ENCODE data around the gene FXYD7.

The FXYD7 gene

GRCh38 chr19:35171730-35172129 lies 28.7 kb downstream of the FXYD7 start:
- no peak overlapping the region for H3K9ac ChIP-seq (ENCODE audit: low read length in 5 of 5)
- no peak overlapping the region for H3K4me3 ChIP-seq (ENCODE audit: low read depth in 1 of 5, low read length in 5 of 5)
- H3K36me3 ChIP-seq (ENCODE audit: control insufficient read depth in 5 of 5, insufficient read depth in 5 of 5, low read length in 5 of 5), result peaks cover 0 to 20% (median 14%) of the 10 kb centered on the region in 5 donors
- no peak overlapping the region for H3K27ac ChIP-seq (ENCODE audit: low read depth, low read length)
- peaks cover 0 to 1% (median under 1%) of the 10 kb centered on the region in 5 donors for H3K9me3 ChIP-seq (ENCODE audit: control insufficient read depth in 5 of 5, low read length in 5 of 5)
- no peaks in the 10 kb centered on the region for H3K27me3 ChIP-seq (ENCODE audit: control insufficient read depth in 5 of 5, insufficient read depth in 4 of 5, low read length in 5 of 5)
- peaks cover 0 to 23% (median 20%) of the 10 kb centered on the region in 5 donors for H3K4me1 ChIP-seq (ENCODE audit: control insufficient read depth in 5 of 5, insufficient read depth in 5 of 5, low read length in 5 of 5)

- H3K4me3 ChIP-seq (ENCODE audit: low read depth in 1 of 5, low read length in 5 of 5), result no peak overlapping the region
- H3K36me3 ChIP-seq (ENCODE audit: control insufficient read depth in 5 of 5, insufficient read depth in 5 of 5, low read length in 5 of 5), result peaks cover 0 to 9% (median 5%) of the 10 kb centered on the region in 5 donors
- H3K9me3 ChIP-seq (ENCODE audit: control insufficient read depth in 5 of 5, low read length in 5 of 5), result no peaks in the 10 kb centered on the region
- H3K9ac ChIP-seq (ENCODE audit: low read length in 5 of 5), result no peak overlapping the region
- no peaks in the 10 kb centered on the region for H3K27me3 ChIP-seq (ENCODE audit: control insufficient read depth in 5 of 5, insufficient read depth in 4 of 5, low read length in 5 of 5)
- peaks cover 0 to 29% (median 18%) of the 10 kb centered on the region in 5 donors for H3K4me1 ChIP-seq (ENCODE audit: control insufficient read depth in 5 of 5, insufficient read depth in 5 of 5, low read length in 5 of 5)
- H3K27ac ChIP-seq (ENCODE audit: low read depth, low read length), result no peak overlapping the region
Observed at GRCh38 chr19:35174226-35174625, 31.2 kb downstream of the FXYD7 start.

- Histone ChIP-seq H3K36me3 (ENCODE audit: control insufficient read depth in 5 of 5, insufficient read depth in 5 of 5, low read length in 5 of 5) (no peaks in the 10 kb centered on the region), H3K4me3 (ENCODE audit: low read depth in 1 of 5, low read length in 5 of 5) (peak overlapping the region in 1 of 5 donors; percentile 28), H3K9me3 (ENCODE audit: control insufficient read depth in 5 of 5, low read length in 5 of 5) (no peaks in the 10 kb centered on the region), H3K27ac (ENCODE audit: low read depth, low read length) (no peak overlapping the region), H3K4me1 (ENCODE audit: control insufficient read depth in 5 of 5, insufficient read depth in 5 of 5, low read length in 5 of 5) (peaks cover 0 to 20% (median 14%) of the 10 kb centered on the region in 5 donors), H3K27me3 (ENCODE audit: control insufficient read depth in 5 of 5, insufficient read depth in 4 of 5, low read length in 5 of 5) (no peaks in the 10 kb centered on the region), H3K9ac (ENCODE audit: low read length in 5 of 5) (no peak overlapping the region)
Observed at GRCh38 chr19:35176181-35176570, 33.1 kb downstream of the FXYD7 start.

GRCh38 chr19:35177377-35178274 lies 34.6 kb downstream of the FXYD7 start:
- Histone ChIP-seq H3K4me1 (ENCODE audit: control insufficient read depth in 5 of 5, insufficient read depth in 5 of 5, low read length in 5 of 5) (peaks cover 0 to 20% (median 3%) of the 10 kb centered on the region in 5 donors), H3K9me3 (ENCODE audit: control insufficient read depth in 5 of 5, low read length in 5 of 5) (peaks cover 0 to 2% (median 0%) of the 10 kb centered on the region in 5 donors), H3K27ac (ENCODE audit: low read depth, low read length) (no peak overlapping the region), H3K9ac (ENCODE audit: low read length in 5 of 5) (no peak overlapping the region), H3K4me3 (ENCODE audit: low read depth in 1 of 5, low read length in 5 of 5) (no peak overlapping the region), H3K36me3 (ENCODE audit: control insufficient read depth in 5 of 5, insufficient read depth in 5 of 5, low read length in 5 of 5) (no peaks in the 10 kb centered on the region), H3K27me3 (ENCODE audit: control insufficient read depth in 5 of 5, insufficient read depth in 4 of 5, low read length in 5 of 5) (no peaks in the 10 kb centered on the region)

- no peak overlapping the region for H3K4me3 ChIP-seq (ENCODE audit: low read depth in 1 of 5, low read length in 5 of 5)
- no peaks in the 10 kb centered on the region for H3K36me3 ChIP-seq (ENCODE audit: control insufficient read depth in 5 of 5, insufficient read depth in 5 of 5, low read length in 5 of 5)
- no peak overlapping the region for H3K27ac ChIP-seq (ENCODE audit: low read depth, low read length)
- H3K4me1 ChIP-seq (ENCODE audit: control insufficient read depth in 5 of 5, insufficient read depth in 5 of 5, low read length in 5 of 5), result peaks cover 0 to 20% (median 2%) of the 10 kb centered on the region in 5 donors
- H3K9me3 ChIP-seq (ENCODE audit: control insufficient read depth in 5 of 5, low read length in 5 of 5), result peaks cover 0 to 4% (median 0%) of the 10 kb centered on the region in 5 donors
- H3K9ac ChIP-seq (ENCODE audit: low read length in 5 of 5), result no peak overlapping the region
- H3K27me3 ChIP-seq (ENCODE audit: control insufficient read depth in 5 of 5, insufficient read depth in 4 of 5, low read length in 5 of 5), result no peaks in the 10 kb centered on the region
Observed at GRCh38 chr19:35178701-35179100, 35.6 kb downstream of the FXYD7 start.

- no peak overlapping the region for H3K4me3 ChIP-seq (ENCODE audit: low read depth in 1 of 5, low read length in 5 of 5)
- no peaks in the 10 kb centered on the region for H3K36me3 ChIP-seq (ENCODE audit: control insufficient read depth in 5 of 5, insufficient read depth in 5 of 5, low read length in 5 of 5)
- peaks cover 0 to 9% (median 3%) of the 10 kb centered on the region in 5 donors for H3K9me3 ChIP-seq (ENCODE audit: control insufficient read depth in 5 of 5, low read length in 5 of 5)
- H3K27me3 ChIP-seq (ENCODE audit: control insufficient read depth in 5 of 5, insufficient read depth in 4 of 5, low read length in 5 of 5), result no peaks in the 10 kb centered on the region
- H3K4me1 ChIP-seq (ENCODE audit: control insufficient read depth in 5 of 5, insufficient read depth in 5 of 5, low read length in 5 of 5), result peaks cover 0 to 20% (median 2%) of the 10 kb centered on the region in 5 donors
- H3K27ac ChIP-seq (ENCODE audit: low read depth, low read length), result no peak overlapping the region
- no peak overlapping the region for H3K9ac ChIP-seq (ENCODE audit: low read length in 5 of 5)
Observed at GRCh38 chr19:35179830-35180229, 36.8 kb downstream of the FXYD7 start.

GRCh38 chr19:35181387-35181786 lies 38.3 kb downstream of the FXYD7 start:
- no peaks in the 10 kb centered on the region for H3K27me3 ChIP-seq (ENCODE audit: control insufficient read depth in 5 of 5, insufficient read depth in 4 of 5, low read length in 5 of 5)
- no peaks in the 10 kb centered on the region for H3K36me3 ChIP-seq (ENCODE audit: control insufficient read depth in 5 of 5, insufficient read depth in 5 of 5, low read length in 5 of 5)
- H3K4me3 ChIP-seq (ENCODE audit: low read depth in 1 of 5, low read length in 5 of 5), result no peak overlapping the region

GRCh38 chr19:35184267-35184666 lies 41.2 kb downstream of the FXYD7 start:
- Histone ChIP-seq H3K9ac (ENCODE audit: low read length in 5 of 5) (no peak overlapping the region), H3K27ac (ENCODE audit: low read depth, low read length) (no peak overlapping the region), H3K9me3 (ENCODE audit: control insufficient read depth in 5 of 5, low read length in 5 of 5) (peaks cover 0 to 9% (median 5%) of the 10 kb centered on the region in 5 donors), H3K4me1 (ENCODE audit: control insufficient read depth in 5 of 5, insufficient read depth in 5 of 5, low read length in 5 of 5) (no peaks in the 10 kb centered on the region), H3K36me3 (ENCODE audit: control insufficient read depth in 5 of 5, insufficient read depth in 5 of 5, low read length in 5 of 5) (no peaks in the 10 kb centered on the region), H3K27me3 (ENCODE audit: control insufficient read depth in 5 of 5, insufficient read depth in 4 of 5, low read length in 5 of 5) (no peaks in the 10 kb centered on the region), H3K4me3 (ENCODE audit: low read depth in 1 of 5, low read length in 5 of 5) (no peak overlapping the region)

More at GRCh38 chr19:35181387-35181786, 38.3 kb downstream of the FXYD7 start:
- H3K4me1 ChIP-seq (ENCODE audit: control insufficient read depth in 5 of 5, insufficient read depth in 5 of 5, low read length in 5 of 5), result peaks cover 0 to 8% (median 2%) of the 10 kb centered on the region in 5 donors
- no peak overlapping the region for H3K27ac ChIP-seq (ENCODE audit: low read depth, low read length)
- no peak overlapping the region for H3K9ac ChIP-seq (ENCODE audit: low read length in 5 of 5)
- peaks cover 0 to 9% (median 3%) of the 10 kb centered on the region in 5 donors for H3K9me3 ChIP-seq (ENCODE audit: control insufficient read depth in 5 of 5, low read length in 5 of 5)

GRCh38 chr19:35184884-35185283 lies 41.8 kb downstream of the FXYD7 start:
- no peaks in the 10 kb centered on the region for H3K4me1 ChIP-seq (ENCODE audit: control insufficient read depth in 5 of 5, insufficient read depth in 5 of 5, low read length in 5 of 5)
- peaks cover 0 to 9% (median 5%) of the 10 kb centered on the region in 5 donors for H3K9me3 ChIP-seq (ENCODE audit: control insufficient read depth in 5 of 5, low read length in 5 of 5)
- H3K9ac ChIP-seq (ENCODE audit: low read length in 5 of 5), result no peak overlapping the region
- H3K4me3 ChIP-seq (ENCODE audit: low read depth in 1 of 5, low read length in 5 of 5), result no peak overlapping the region
- H3K27ac ChIP-seq (ENCODE audit: low read depth, low read length), result no peak overlapping the region
- no peaks in the 10 kb centered on the region for H3K27me3 ChIP-seq (ENCODE audit: control insufficient read depth in 5 of 5, insufficient read depth in 4 of 5, low read length in 5 of 5)
- H3K36me3 ChIP-seq (ENCODE audit: control insufficient read depth in 5 of 5, insufficient read depth in 5 of 5, low read length in 5 of 5), result no peaks in the 10 kb centered on the region
